Stimulated activated CD8-positive, alpha-beta memory T cell treated with anti-CD3 and anti-CD28 coated beads, Interleukin-15, amount 100 ng/mL, for 24 hours (primary cell): ENCODE data around the gene ITGA4.

Source experiments
- DNase-seq: peaks from one replicate; pipeline ENCODE4 v3.0.0-alpha.2; 2020; ENCODE audit warnings: low read depth

ITGA4 gene

GRCh38 chr2:181575024-181575649 is 118.0 kb downstream of the ITGA4 start:
- no peak for DNase-seq

DNA sequence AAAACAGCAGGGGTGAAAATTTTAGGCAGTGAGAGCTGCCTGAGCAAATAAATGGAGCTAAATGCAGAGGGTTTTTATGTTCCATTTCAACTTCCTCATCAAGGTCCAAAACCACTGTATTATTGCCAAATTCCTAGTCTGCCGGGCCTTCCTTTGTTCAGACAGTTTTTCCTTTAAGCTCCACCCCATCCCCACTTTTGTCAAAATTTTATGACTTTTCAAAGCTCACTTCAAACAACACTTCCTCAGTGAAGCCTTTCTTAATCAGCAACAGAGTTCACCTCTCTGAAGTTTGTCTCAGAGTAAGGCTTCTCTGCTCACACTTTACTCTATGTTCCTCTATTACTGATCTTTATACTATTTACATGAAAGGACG is 118.5 kb downstream of the ITGA4 start:
- DNase-seq, result no peak

- no peak for DNase-seq
These were observed 119.2 kb downstream of the ITGA4 start for GRCh38 chr2:181576431-181576830.

DNA sequence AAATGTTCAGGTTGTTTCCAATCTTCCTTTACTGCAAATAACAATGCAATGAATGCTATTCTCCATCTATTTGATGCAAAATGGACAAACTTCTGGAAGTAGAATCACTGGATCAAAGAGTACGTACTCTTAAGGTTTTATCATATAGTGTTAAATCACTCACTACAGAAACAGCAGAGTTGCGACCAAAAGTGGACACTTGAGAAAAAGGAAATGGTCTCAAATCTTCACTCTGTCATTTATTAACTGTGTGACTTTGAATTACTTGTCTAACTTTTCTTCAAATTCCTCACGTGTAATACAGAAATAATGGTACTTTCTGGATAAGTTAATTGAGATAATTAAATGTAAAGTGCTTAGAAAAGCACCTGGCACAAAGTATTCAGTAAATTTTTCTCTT is 121.6 kb downstream of the ITGA4 start:
- no peak for DNase-seq

GRCh38 chr2:181581534-181581933 is 124.3 kb downstream of the ITGA4 start:
- no peak for DNase-seq

GRCh38 chr2:181585732-181586131 is 128.5 kb downstream of the ITGA4 start:
- DNase-seq, result no peak
